ENCODE data around the gene CCDC18. TPM values are rescaled to one million over a fixed set of nuclear protein-coding genes. Genes with fewer than 3 reads are reported as not detected.
A peak's percentile ranks its signal among the peaks of the same experiment; 100 is the strongest.

CCDC18 gene
- total RNA-seq, 1 donor from 2014 or later: 7.9 TPM

- peaks cover 30% of the 10 kb centered on the region for H3K4me1 Mint-ChIP-seq (ENCODE audit: low read depth, unreplicated experiment)
- H3K9me3 ChIP-seq (ENCODE audit: insufficient read depth, low read depth, low read length): no peaks in the 10 kb centered on the region
- no peaks in the 10 kb centered on the region for H3K9me3 Mint-ChIP-seq (ENCODE audit: unreplicated experiment)
- peak overlapping the region; percentile 70 for H3K27ac Mint-ChIP-seq (ENCODE audit: unreplicated experiment)
- H3K79me2 ChIP-seq (ENCODE audit: insufficient read depth, low read length): no peaks in the 10 kb centered on the region
- FAIRE-seq (no peak), DNase-seq (ENCODE audit: low read depth) (peak; percentile 22)
- H3K4me3 ChIP-seq (ENCODE audit: insufficient read depth, low read depth, low read length): no peak overlapping the region
- no peak overlapping the region for H3K9ac ChIP-seq (ENCODE audit: low read length)
- no peak overlapping the region for H2AFZ ChIP-seq (ENCODE audit: low read depth, low read length)
- no peaks in the 10 kb centered on the region for H3K4me1 ChIP-seq (ENCODE audit: insufficient read depth, low read length)
- TF ChIP-seq CTCF (IDR thresholded peaks at IDR 0.05; ENCODE audit: insufficient read depth, low read depth, low read length) (no peak), EZH2 (IDR thresholded peaks at IDR 0.05; ENCODE audit: insufficient read depth, low read length) (no peak)
- peaks cover 3% of the 10 kb centered on the region for H3K36me3 Mint-ChIP-seq (ENCODE audit: low read depth, unreplicated experiment)
- no peak overlapping the region for H3K27ac ChIP-seq (ENCODE audit: low read depth, low read length)
- H4K20me1 ChIP-seq (ENCODE audit: insufficient read depth, low read length): no peaks in the 10 kb centered on the region
- H3K27me3 ChIP-seq (ENCODE audit: insufficient read depth, low read length): no peaks in the 10 kb centered on the region
- H3K36me3 ChIP-seq (ENCODE audit: insufficient read depth, low read length): peaks cover 28% of the 10 kb centered on the region
- H3K4me2 ChIP-seq (ENCODE audit: low read length): no peak overlapping the region
- H3K4me3 Mint-ChIP-seq (ENCODE audit: unreplicated experiment): no peak overlapping the region
- no peaks in the 10 kb centered on the region for H3K27me3 Mint-ChIP-seq (ENCODE audit: low read depth, unreplicated experiment)
Measured at GRCh38 chr1:93221913-93222312, 41.4 kb downstream of the CCDC18 start.

DNA sequence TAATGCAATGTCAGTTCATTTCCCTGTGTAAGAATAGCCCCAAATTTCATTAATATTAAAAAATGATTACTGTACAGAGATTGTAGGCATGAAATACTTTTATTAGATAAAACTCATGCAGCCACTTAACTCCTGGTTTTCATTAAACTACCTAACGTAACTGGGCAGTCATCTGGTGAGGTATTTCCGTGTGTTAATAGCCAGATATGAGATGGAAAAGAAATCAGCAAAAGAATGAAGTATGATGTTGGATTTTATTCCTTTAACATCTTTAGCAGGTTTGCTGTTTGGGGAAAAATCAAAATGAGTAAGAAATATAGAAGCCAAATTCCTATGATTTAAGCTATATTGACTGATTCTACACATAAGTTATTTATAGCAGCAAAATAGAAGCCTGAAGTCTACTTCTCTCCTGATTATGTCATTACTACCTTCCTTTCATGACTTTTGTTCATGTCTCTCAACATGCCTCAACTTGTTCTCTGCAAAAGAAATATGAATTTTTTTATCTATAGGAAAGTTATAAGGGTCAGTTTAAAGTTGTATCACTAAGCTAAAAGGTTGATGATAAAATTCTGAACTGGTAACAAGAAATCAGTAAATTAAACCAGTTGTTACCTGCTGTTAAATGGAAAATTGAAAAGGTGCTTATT lies 42.6 kb downstream of the CCDC18 start:
- Histone ChIP-seq H3K27me3 (ENCODE audit: insufficient read depth, low read length) (no peaks in the 10 kb centered on the region), H3K4me1 (ENCODE audit: insufficient read depth, low read length) (no peaks in the 10 kb centered on the region), H3K36me3 (ENCODE audit: insufficient read depth, low read length) (peaks cover 23% of the 10 kb centered on the region), H3K9me3 (ENCODE audit: insufficient read depth, low read depth, low read length) (no peaks in the 10 kb centered on the region), H3K9ac (ENCODE audit: low read length) (no peak overlapping the region), H4K20me1 (ENCODE audit: insufficient read depth, low read length) (no peaks in the 10 kb centered on the region), H3K27ac (ENCODE audit: low read depth, low read length) (no peak overlapping the region), H2AFZ (ENCODE audit: low read depth, low read length) (no peak overlapping the region), H3K4me2 (ENCODE audit: low read length) (no peak overlapping the region), H3K4me3 (ENCODE audit: insufficient read depth, low read depth, low read length) (no peak overlapping the region), H3K79me2 (ENCODE audit: insufficient read depth, low read length) (no peaks in the 10 kb centered on the region)
- DNase-seq (ENCODE audit: low read depth) (no peak), FAIRE-seq (no peak)
- peaks cover 3% of the 10 kb centered on the region for H3K36me3 Mint-ChIP-seq (ENCODE audit: low read depth, unreplicated experiment)
- no peak overlapping the region for H3K4me3 Mint-ChIP-seq (ENCODE audit: unreplicated experiment)
- TF ChIP-seq CTCF (IDR thresholded peaks at IDR 0.05; ENCODE audit: insufficient read depth, low read depth, low read length) (no peak), EZH2 (IDR thresholded peaks at IDR 0.05; ENCODE audit: insufficient read depth, low read length) (no peak)
- H3K27ac Mint-ChIP-seq (ENCODE audit: unreplicated experiment): peak overlapping the region; percentile 34
- H3K27me3 Mint-ChIP-seq (ENCODE audit: low read depth, unreplicated experiment): no peaks in the 10 kb centered on the region
- no peaks in the 10 kb centered on the region for H3K9me3 Mint-ChIP-seq (ENCODE audit: unreplicated experiment)
- peaks cover 26% of the 10 kb centered on the region for H3K4me1 Mint-ChIP-seq (ENCODE audit: low read depth, unreplicated experiment)

DNA sequence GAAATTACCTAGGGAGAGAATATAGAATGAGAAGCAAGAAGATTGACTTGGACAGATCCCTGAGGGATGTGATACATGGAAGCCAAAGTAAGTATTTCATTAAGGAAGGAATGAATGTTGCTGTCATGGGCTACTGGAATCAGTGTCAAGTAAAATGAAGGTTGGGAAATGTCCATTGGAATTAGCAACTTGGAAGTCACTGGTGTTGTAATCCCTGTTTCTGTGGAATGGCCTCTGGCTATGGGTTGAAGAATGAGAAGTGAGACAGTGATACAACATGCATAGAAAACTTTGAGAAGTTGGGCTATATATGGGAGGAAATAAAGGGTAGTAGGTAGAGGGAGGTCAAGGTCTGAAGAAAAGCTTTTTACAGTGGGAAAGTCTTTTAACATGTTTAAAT lies 54.7 kb downstream of the CCDC18 start:
- H3K27ac Mint-ChIP-seq (ENCODE audit: unreplicated experiment): no peak overlapping the region
- TF ChIP-seq EZH2 (IDR thresholded peaks at IDR 0.05; ENCODE audit: insufficient read depth, low read length) (no peak), CTCF (IDR thresholded peaks at IDR 0.05; ENCODE audit: insufficient read depth, low read depth, low read length) (no peak)

More for the DNA sequence above, 54.7 kb downstream of the CCDC18 start:
- Histone ChIP-seq H3K4me3 (ENCODE audit: insufficient read depth, low read depth, low read length) (no peak overlapping the region), H3K27ac (ENCODE audit: low read depth, low read length) (no peak overlapping the region), H4K20me1 (ENCODE audit: insufficient read depth, low read length) (no peaks in the 10 kb centered on the region), H3K4me2 (ENCODE audit: low read length) (no peak overlapping the region), H3K9me3 (ENCODE audit: insufficient read depth, low read depth, low read length) (no peaks in the 10 kb centered on the region), H3K79me2 (ENCODE audit: insufficient read depth, low read length) (no peaks in the 10 kb centered on the region), H3K9ac (ENCODE audit: low read length) (no peak overlapping the region), H3K36me3 (ENCODE audit: insufficient read depth, low read length) (peaks cover 3% of the 10 kb centered on the region), H3K27me3 (ENCODE audit: insufficient read depth, low read length) (no peaks in the 10 kb centered on the region), H3K4me1 (ENCODE audit: insufficient read depth, low read length) (no peaks in the 10 kb centered on the region), H2AFZ (ENCODE audit: low read depth, low read length) (no peak overlapping the region)
- Mint-ChIP-seq H3K4me3 (ENCODE audit: unreplicated experiment) (no peak overlapping the region), H3K36me3 (ENCODE audit: low read depth, unreplicated experiment) (no peaks in the 10 kb centered on the region), H3K27me3 (ENCODE audit: low read depth, unreplicated experiment) (no peaks in the 10 kb centered on the region), H3K4me1 (ENCODE audit: low read depth, unreplicated experiment) (no peaks in the 10 kb centered on the region), H3K9me3 (ENCODE audit: unreplicated experiment) (peaks cover 3% of the 10 kb centered on the region)
- DNase-seq (ENCODE audit: low read depth) (no peak), FAIRE-seq (no peak)

All from astrocyte (in vitro differentiated cells and primary cell).